DMS153 treated with DMSO at 0.1 percent for 48 hours (cell line): ENCODE data around the gene APLF.
"Not testable (repeated sequence)": the region's sequence is repeated elsewhere in the genome, so short reads cannot be mapped to it uniquely, and the experiment has no call there.

ENCODE experiments used
- DNase-seq: peaks from one replicate; lab custom pipeline; 2025; ENCODE audit not compliant: unreplicated experiment; lab: John Stamatoyannopoulos, UW

Gene APLF

DNA sequence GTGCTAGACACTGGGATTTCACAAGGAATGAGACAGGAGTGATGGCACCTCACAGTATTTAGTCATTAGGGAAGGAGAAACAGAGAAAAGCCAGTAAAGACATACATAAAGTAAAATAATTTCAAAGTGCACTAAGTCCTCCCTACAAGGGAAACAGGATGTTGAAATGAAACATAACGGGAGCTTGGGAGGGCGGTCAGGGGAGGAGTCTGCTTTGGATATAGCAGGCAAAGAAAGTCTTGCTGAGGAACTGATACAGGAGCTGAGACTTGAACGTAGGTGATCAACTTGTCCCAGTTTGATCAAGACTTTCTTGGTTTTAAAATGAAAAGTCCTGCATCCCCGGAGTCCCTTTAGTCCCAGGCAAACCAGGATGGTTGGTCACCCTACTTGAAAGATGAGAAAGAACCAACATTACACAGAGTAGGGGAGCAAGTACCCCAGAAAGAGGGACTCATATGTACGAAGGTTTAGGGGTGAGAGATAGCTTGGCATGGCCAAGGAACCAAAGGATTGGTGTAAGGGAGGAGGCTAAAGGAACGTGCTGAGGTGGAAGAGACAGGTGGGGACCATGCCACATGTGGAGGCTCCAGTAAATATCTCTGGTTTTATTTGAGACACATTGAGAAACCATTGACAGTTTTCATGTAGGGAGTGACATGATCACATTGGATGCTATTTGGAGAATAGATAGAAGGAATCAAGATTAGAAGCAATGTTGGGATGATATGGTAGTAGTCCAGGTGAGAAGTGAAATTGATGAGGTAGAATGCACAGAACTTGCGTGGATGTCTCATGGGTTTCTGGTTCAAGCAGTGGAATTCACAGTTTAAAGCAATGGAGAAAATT is 28.7 kb upstream of the APLF start:
- no peak for DNase-seq

DNA sequence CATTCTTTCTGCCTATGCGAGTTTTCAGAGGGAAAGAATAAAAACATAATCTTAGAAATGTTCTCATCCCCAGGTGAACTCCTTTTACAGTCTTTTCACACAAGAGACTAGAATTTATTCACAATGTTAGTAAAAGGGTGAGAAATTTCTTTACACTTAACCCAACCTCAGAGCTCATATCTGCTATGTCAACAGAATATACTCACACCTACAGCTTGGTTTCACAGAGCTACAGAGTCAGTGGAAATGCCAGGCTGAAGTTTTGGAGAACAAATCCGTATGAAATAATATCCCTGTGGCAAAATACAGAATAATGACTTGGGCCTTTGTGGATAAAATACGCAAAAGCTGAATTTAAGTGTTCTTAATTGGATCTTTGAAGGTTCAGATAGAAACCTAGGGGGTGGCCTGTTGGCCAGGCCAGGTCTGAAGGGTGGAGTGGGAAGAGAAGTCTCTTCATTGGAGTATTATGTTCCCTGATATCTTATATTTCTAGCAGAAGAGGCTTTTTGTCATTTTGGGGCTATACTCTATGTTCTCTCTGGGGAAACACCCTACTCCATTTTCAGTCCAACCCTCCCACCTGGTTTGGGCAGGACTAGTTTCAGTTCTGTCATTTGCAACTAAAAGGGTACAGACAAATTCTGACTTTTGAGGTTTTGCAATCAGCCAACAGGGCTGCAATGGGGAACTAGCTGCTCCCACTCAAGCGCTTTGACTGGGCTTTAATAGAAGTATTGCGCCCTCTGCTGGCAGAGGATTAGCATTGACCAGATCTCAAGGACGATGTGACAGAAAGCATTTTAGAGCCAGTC is 26.0 kb upstream of the APLF start:
- peak; percentile 88 for DNase-seq

DNA sequence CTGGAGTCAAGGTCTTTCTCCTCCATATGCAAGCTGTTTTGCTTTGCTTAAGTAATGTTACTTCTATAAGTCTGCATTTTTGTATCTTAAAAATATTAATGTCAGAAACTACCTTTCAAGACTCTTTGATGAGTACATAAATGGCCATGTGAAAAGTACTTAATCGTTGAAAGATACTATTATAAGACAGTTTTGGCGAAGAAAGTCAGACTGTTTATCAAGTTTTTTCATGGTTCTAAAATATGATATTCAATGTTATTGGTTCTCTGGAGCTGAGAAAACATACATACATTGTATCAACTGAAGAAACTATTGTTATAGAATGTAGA is 25.4 kb upstream of the APLF start:
- DNase-seq: no peak

DNA sequence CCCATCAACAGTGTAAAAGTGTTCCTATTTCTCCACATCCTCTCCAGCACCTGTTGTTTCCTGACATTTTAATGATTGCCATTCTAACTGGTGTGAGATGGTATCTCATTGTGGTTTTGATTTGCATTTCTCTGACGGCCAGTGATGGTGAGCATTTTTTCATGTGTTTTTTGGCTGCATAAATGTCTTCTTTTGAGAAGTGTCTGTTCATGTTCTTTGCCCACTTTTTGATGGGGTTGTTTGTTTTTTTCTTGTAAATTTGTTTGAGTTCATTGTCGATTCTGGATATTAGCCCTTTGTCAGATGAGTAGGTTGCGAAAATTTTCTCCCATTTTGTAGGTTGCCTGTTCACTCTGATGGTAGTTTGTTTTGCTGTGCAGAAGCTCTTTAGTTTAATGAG is 21.0 kb upstream of the APLF start:
- not testable (repeated sequence) for DNase-seq

DNA sequence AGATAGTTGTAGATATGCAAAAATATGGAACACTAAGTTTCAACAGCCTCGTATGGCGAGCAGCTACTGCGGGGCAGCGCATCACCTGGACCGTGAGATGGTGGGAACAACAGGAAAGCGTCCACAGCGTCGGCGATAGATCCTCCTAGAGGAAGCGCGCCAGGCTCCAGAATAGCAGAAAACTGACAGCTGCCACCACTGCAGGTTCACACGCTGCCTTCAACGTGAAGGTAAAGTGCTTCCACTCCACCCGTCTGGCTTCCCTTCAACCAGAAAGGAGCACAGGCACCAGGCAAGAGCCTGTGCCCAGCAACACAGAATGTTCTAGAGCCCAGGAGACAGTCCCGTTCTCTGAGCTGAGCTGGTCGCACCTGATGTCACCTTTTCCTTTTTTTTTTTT is 20.3 kb upstream of the APLF start:
- DNase-seq: no peak

DNA sequence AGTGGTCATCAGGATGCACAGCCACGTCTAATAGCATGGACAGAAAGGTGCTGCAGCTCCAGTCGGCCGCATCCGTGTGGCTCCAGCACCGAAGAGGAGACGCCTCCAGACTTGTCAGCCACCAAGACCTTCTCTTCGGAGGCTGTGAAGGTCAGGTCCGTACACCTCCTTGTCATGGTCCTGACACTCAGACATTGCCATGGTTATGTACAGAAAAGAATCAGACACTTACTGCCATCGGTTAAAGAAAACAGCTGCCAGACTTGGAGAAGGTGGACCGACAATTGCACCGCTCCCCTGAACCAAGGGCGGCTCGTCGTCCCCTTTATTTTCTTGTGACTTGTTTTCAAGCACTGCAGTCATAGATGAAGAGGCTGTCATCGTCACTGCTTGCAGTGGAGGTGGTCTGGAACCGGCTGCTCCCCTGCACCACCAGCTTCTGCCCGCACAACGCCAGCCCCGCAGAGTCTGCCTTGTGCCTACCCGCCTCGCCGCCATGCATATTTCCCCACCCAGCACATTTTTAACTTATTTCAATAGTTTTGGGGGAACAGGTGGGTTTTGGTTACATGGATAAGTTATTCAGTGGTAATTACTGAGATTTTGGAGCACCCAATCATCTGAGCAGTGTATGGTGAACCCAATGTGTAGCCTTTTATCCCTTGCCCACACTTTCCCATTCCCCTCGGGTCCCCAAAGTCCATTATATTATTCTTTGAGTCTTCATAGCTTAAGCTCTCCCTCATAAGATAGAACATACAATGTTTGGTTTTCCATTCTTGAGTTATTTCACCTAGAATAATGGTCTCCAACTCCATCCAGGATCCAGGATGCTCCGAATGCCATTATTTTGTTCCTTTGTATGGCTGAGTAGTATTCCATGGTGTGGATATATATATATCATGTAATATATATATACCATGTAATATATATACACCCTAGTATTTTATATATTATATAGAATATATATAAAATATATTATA is 18.4 kb upstream of the APLF start:
- DNase-seq: no peak

DNA sequence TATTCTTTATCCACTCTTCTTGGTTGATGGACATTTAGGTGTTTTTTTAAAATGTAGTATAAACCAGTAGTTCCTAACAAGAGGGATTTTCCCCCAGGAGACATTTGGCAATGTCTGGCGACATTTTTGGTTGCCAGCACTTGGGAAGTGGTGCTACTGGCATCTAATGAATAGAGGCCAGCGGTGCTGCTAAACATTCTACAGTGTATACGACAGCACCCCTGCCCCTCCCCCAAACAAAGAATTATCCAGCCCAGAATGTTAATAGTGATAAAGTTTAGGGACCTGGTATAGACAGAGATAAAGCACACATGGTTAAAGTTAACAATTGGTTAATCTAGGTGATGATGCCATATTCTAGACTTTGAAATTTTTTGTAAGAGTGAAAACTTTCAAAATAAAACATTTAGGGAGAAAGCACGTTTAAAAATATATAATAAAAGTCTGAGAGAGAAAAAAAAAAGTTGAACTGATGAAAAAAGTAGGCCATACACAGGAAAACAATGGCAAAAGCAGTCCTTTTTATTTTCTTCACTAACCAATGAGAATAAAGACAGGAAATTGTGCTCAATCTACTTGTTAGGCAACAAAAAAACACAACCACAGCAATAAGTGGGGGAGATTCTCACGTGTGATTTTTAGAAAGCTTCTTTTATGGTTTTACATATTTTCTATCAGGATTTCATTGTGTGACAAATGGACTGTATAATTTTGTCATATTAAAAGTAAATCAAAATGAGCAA is 15.1 kb upstream of the APLF start:
- DNase-seq: no peak

DNA sequence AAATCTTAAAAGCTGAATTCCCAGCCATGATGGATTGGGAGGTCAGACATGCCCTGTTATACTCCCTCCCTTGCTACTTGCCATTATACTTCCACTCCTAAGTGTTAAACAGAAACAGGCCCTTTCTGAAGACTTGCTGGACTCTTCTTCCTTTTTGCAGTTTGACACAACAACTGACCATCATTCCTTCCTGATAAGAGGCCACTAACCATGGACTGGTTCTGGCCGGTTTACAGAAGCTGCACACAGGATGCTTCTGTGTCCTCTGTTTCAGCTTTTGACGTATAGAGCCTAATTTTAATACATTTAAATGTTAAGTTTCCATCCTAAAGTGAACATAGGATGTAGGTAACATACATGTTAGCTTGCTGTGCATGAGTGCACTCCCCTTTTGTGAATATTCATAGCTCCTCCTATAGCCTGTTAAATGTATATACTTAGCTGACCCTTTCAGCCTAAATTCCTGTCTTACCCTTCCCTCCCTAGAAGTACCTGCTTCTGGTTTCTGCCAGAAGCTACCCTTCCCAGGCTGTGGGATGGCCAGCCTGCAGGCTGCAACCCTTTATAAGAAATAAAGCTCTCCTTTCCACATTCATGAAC is 13.5 kb upstream of the APLF start:
- DNase-seq: no peak

DNA sequence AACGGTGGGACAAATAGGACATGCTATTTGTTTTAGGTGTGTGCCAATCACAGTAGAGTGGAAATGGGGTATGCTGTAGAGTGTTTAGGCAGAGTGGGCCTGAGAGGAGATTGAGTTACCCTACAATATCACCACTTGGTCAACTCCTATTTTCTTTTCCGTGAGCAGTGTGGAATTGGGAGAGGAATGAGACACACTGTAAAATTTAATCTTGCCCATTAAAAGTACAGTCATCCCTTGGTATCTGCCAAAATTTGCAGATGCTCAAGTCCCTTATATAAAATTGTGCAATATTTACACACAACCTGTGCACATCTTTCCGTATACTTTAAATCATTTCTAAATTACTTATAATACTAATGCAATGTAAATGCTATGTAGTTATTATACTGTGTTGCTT is 12.7 kb upstream of the APLF start:
- DNase-seq: no peak

DNA sequence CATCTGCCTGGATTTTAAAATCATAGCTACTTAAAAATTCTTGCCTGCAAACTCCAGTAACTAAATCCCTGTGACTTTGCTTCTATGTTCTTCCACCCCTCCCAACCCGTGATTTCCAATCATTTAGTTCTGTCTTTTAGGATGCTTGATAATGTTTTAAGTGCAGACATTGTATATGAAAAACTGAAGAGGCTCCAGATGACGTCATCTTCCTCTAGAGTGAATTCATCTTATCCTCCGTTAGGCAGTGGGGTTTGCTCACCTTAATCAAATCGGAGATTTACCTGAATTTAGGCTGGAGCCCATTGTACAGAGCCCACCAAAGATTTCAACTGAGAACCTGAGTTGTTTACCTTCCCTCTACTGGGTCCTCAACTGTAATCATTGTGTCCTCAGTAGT is 11.2 kb upstream of the APLF start:
- DNase-seq: no peak

DNA sequence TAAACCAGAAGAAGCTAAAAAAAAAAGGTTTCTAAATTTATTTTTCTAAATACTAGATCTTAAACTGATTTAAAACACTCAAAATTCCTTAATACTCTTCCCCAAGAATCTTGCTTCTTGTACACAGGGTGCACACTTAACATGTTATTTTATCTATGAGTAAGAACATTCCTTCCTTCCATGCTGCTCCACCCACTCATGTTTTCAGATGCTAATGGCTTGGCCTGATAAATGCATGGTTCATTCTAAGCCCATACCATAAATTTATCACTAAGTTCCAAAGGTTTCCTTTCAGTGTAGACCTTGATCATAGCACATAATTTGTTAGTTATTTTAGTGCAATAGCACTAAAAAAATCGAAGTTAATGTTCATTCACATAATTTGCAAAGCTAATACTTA is 8.4 kb upstream of the APLF start:
- no peak for DNase-seq

DNA sequence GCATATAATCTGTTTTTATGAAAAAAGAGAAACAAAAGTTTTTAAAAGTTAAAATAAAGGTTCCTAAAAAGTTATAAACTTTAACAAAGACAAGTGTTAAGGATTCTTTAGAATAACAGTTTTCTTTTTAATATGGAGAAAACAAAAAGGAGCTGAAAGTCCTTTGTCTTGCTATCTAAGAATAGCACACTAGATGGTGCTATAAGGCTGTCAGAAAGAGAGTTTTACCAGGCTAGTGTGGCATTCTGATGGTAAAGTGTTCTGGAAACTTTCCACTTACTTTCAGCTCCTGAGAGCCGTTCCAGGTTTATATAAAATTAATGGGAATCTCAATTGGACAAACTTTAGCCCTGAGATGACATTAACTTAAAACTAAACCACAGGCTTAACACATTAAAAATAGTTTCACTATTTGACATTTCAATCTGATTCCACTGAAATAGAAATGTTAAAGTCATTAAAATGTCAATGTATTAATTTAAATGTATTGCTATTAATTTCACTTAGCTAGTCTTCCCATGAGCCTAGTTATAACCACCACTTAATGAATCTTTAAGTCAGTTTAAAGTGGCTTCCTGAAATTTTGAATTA is 4.0 kb upstream of the APLF start:
- DNase-seq: peak; percentile 25

DNA sequence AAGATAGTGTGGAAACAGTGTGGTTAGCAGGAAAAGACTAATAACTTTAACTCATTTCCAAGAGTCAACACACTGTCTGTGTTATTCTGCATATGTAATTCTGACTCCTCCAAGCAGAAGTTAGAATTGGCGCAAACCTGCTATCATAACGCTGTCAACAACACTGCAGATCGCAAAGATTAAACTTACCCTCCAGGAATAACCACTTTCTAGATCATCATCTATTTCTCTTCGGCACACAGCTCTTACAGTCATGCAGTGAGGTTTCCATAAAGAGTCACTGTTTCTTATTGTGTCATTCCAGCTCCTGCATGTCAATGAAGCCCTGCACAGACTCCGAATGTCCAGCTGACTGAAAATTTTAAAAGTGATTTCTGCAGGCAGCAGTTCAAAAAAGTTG is 2.7 kb upstream of the APLF start:
- DNase-seq: no peak

DNA sequence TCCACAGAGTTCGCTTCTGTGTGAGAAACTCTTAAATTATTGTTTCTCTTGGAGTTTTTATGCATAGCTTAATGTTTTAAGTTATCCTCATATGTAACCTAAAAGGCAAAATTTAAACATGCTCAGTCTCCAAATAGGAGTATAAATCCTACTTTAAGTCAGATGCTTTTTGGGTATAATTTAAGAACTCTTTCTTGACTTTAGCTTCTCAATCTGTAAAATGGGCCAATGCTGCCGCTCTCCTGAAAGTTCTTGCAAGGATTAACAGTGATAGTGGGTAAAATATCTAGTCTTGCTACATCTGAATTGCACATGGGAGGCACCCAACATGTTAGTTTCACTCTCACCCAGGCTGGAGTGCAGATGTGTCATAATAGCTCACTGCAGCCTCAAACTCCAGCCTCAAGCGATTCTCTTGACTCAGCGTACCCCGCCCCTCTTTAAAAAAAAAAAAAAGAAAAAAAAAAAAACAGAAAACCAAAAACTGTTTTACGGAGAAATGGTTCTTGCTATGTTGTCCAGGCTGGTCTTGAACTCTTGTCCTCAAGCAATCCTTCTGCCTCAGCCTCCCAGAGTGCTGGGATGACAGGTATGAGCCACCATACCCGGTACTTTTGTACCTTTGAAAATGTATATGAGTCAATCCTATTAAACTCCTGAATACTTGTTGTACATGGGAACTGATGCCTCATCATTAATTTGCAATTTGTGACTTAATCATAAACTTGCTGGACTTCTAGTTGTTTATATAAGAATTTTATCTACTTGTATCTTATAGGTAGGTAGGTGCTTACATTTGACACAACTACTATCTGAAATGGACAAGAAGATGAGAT is 2.1 kb upstream of the APLF start:
- DNase-seq: no peak

DNA sequence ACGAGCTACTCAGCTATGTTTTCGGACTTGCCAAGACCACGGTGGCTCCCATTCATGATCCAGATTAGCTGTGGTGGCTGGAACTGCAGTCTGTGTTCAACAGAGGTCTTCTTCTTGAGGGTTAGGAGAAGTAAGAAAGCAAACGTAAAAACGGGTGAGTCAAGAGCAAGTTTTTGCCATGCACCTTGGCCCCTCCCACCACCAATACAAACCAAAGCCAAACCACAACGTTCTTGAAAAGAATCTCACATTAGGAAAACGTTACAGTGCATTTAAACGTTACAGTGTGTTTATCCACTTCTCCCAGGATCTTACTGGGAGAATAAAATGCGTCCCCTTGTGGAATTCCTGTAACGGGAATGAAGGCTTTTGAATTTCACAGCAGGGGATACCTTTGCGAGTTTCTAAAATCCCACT is 1.0 kb upstream of the APLF start:
- DNase-seq: no peak

DNA sequence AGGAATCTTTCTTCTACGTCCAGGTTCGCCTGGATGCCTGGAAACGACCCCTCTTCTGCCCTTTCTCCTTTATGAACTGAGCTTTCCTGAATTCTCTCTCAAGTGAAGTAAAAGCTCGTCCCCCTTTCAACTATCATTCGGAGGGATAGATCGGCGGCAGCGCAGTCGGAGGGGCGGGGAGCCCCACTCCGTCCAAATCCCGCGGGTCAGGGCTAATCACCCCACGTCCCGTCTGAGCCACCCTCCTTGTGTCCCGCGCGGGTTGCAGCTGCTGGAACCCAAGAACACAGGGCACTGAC is 658 bp upstream of the APLF start:
- DNase-seq: no peak

DNA sequence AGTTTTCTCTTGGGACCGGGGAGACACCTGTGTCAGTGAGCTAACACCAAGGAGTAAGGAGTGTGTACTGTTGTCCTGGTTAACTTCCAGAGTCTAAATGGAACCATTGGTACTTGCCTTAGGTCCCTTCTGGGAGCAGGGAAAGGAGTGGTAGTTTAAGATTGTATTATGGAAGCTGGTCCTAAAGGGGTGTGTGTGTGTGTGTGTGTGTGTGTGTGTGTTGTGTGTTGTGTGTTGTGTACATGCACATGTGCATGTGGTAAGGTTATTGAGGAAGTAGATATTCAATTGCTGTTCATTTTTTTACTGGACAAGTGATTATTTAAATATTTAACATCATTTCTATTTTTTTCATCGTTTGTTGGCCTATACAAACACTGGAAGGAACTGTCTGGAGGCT is 1.4 kb downstream of the APLF start:
- no peak for DNase-seq

DNA sequence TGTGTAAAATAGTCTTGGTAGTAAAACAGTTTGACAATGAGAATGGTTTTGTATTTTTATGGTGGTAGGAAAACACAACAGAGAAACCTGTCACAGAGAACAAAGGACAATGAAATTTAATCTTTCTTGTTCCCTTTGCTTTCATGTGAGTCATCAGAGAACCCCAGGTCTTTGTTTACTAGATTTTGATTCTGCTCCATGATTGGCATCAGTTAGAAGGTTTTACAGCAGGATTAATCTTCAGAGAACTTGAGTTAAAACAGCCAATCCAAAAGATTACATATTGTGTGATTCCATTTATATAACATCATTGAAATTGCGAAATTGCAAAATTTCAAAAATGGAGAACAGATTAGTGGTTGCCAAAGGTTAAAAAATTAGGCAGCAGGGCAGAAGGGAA is 2.5 kb downstream of the APLF start:
- DNase-seq: peak; percentile 19

DNA sequence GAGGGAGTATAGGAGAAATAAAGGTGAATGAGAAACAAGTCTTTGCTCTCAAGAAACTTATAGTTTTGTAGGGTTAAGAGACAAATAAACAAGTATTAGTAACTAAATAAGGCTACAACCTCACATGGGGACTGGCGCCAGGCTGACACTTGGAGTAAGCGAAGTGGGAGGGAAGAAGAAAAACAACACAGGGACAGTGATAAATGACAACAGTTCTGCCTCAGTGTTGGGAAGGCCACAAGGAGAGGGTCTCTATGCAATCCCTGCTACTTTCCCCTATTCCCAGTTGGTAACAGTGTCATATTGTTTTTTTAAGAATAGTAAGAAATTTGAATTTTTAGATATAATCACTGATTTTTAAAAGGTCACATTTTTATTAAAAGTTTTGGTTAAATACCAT is 4.0 kb downstream of the APLF start:
- no peak for DNase-seq
